Measurements from ENCODE around the gene ROPN1L.

GRCh38 chr5:10506535-10506934 is 64.9 kb downstream of the ROPN1L start:
- no peak for TF ChIP-seq CTCF (IDR thresholded peaks at IDR 0.05)
- no peak for TF ChIP-seq POLR2A (IDR thresholded peaks at IDR 0.05)
- no peak for TF ChIP-seq POLR2AphosphoS5 (IDR thresholded peaks at IDR 0.05)
